ENCODE measurements around the gene ANO9. TPM values are rescaled to one million over a fixed set of nuclear protein-coding genes. Genes with fewer than 3 reads are reported as not detected.

The ANO9 gene
- total RNA-seq, 3 donors from 2014 or later (not counting 1 experiment from before 2014, with no cell fraction given): 15.1 to 21.3 (median 15.1) TPM

GRCh38 chr11:396511-396947 is 45.3 kb downstream of the ANO9 start:
- H3K27ac ChIP-seq (ENCODE audit: low read length): no peak overlapping the region
- 61% methylated on average over 23 of the region's 23 CpGs for WGBS (ENCODE audit: insufficient coverage)
- no peaks in the 10 kb centered on the region for H3K27me3 Mint-ChIP-seq (ENCODE audit: low read depth in 2 of 2)
- no peak for TF ChIP-seq CTCF (IDR thresholded peaks at IDR 0.05)
- H3K4me1 Mint-ChIP-seq: peaks cover 0 to 18% of the 10 kb centered on the region in 2 donors
- DNase-seq: peak in 1 of 2 donors; percentile 53
- H3K4me1 ChIP-seq (ENCODE audit: control insufficient read depth, insufficient read depth, low read length): peaks cover 19% of the 10 kb centered on the region
- peak in 2 of 3 donors; percentile 31 to 43 for ATAC-seq
- peak overlapping the region; percentile 21 for H3K4me3 ChIP-seq (ENCODE audit: low read length)
- H3K36me3 Mint-ChIP-seq: no peaks in the 10 kb centered on the region
- peak overlapping the region; percentile 45 for H3K4me3 Mint-ChIP-seq
- intact Hi-C loops (cut with micrococcal nuclease): no loop called here
- H3K27me3 ChIP-seq (ENCODE audit: control insufficient read depth, insufficient read depth, low read length): no peaks in the 10 kb centered on the region
- H3K9me3 Mint-ChIP-seq: no peaks in the 10 kb centered on the region
- H3K9me3 ChIP-seq (ENCODE audit: control insufficient read depth, insufficient read depth, low read length): no peaks in the 10 kb centered on the region
- peak overlapping the region in 1 of 2 donors; percentile 27 for H3K27ac Mint-ChIP-seq
- no peaks in the 10 kb centered on the region for H3K36me3 ChIP-seq (ENCODE audit: control insufficient read depth, insufficient read depth, low read length)

- 93% methylated on average over 11 of the region's 11 CpGs for WGBS (ENCODE audit: insufficient coverage)
- H3K4me1 ChIP-seq (ENCODE audit: control insufficient read depth, insufficient read depth, low read length): peaks cover 19% of the 10 kb centered on the region
- Mint-ChIP-seq H3K4me1 (peaks cover 0 to 18% of the 10 kb centered on the region in 2 donors), H3K9me3 (no peaks in the 10 kb centered on the region), H3K36me3 (no peaks in the 10 kb centered on the region), H3K4me3 (peak overlapping the region; percentile 40), H3K27me3 (ENCODE audit: low read depth in 2 of 2) (no peaks in the 10 kb centered on the region), H3K27ac (no peak overlapping the region)
- H3K4me3 ChIP-seq (ENCODE audit: low read length): no peak overlapping the region
- H3K9me3 ChIP-seq (ENCODE audit: control insufficient read depth, insufficient read depth, low read length): no peaks in the 10 kb centered on the region
- ATAC-seq (no peak), DNase-seq (no peak)
- no peak overlapping the region for H3K27ac ChIP-seq (ENCODE audit: low read length)
- no peak for TF ChIP-seq CTCF (IDR thresholded peaks at IDR 0.05)
- H3K27me3 ChIP-seq (ENCODE audit: control insufficient read depth, insufficient read depth, low read length): no peaks in the 10 kb centered on the region
- intact Hi-C loops (cut with micrococcal nuclease): no loop called here
- no peaks in the 10 kb centered on the region for H3K36me3 ChIP-seq (ENCODE audit: control insufficient read depth, insufficient read depth, low read length)
These were observed 45.9 kb downstream of the ANO9 start for GRCh38 chr11:395866-396265.

GRCh38 chr11:394858-395655 is 46.8 kb downstream of the ANO9 start:
- no peaks in the 10 kb centered on the region for H3K36me3 ChIP-seq (ENCODE audit: control insufficient read depth, insufficient read depth, low read length)
- H3K27me3 ChIP-seq (ENCODE audit: control insufficient read depth, insufficient read depth, low read length): no peaks in the 10 kb centered on the region
- peaks cover 19% of the 10 kb centered on the region for H3K4me1 ChIP-seq (ENCODE audit: control insufficient read depth, insufficient read depth, low read length)
- 87% methylated on average over 24 of the region's 25 CpGs for WGBS (ENCODE audit: insufficient coverage)
- no peaks in the 10 kb centered on the region for H3K36me3 Mint-ChIP-seq
- H3K9me3 Mint-ChIP-seq: no peaks in the 10 kb centered on the region
- H3K4me3 Mint-ChIP-seq: peak overlapping the region; percentile 17
- no peak for TF ChIP-seq CTCF (IDR thresholded peaks at IDR 0.05)
- ATAC-seq: no peak
- H3K27ac Mint-ChIP-seq: no peak overlapping the region
- H3K27ac ChIP-seq (ENCODE audit: low read length): no peak overlapping the region
- DNase-seq: no peak
- H3K9me3 ChIP-seq (ENCODE audit: control insufficient read depth, insufficient read depth, low read length): no peaks in the 10 kb centered on the region
- peaks cover 0 to 18% of the 10 kb centered on the region in 2 donors for H3K4me1 Mint-ChIP-seq
- H3K4me3 ChIP-seq (ENCODE audit: low read length): no peak overlapping the region
- intact Hi-C loops (cut with micrococcal nuclease): no loop called here
- no peaks in the 10 kb centered on the region for H3K27me3 Mint-ChIP-seq (ENCODE audit: low read depth in 2 of 2)

Measured in natural killer cell (primary cell).